Measurements from ENCODE around the gene CITED2. TPM values are rescaled to one million over a fixed set of nuclear protein-coding genes. Genes with fewer than 3 reads are reported as not detected.

CITED2 gene
- total RNA-seq, 1 experiment from 2014 or later, result 46.1 TPM

- intact Hi-C loops (cut with micrococcal nuclease), result no loop called here
- POLR2A ChIA-PET, result no interaction called here
These were observed 24.9 kb downstream of the CITED2 start for GRCh38 chr6:139349464-139350020.

More at GRCh38 chr6:139349464-139350020, 24.9 kb downstream of the CITED2 start:
- Histone ChIP-seq H3K9me2 (ENCODE audit: insufficient read depth) (no peaks in the 10 kb centered on the region), H2AFZ (ENCODE audit: low read depth, low read length, poor library complexity, severe bottlenecking) (no peak overlapping the region), H3K79me2 (ENCODE audit: insufficient read depth, low read length) (no peaks in the 10 kb centered on the region), H3K9ac (ENCODE audit: low read length) (no peak overlapping the region), H3K4me2 (ENCODE audit: low read length) (no peak overlapping the region), H4K20me1 (ENCODE audit: insufficient read depth) (no peaks in the 10 kb centered on the region), H3K4me1 (ENCODE audit: control insufficient read depth in 1 of 2, insufficient read depth in 2 of 2, low read length in 2 of 2) (no peaks in the 10 kb centered on the region), H3K9me3 (ENCODE audit: control insufficient read depth in 1 of 2, insufficient read depth in 1 of 2, low read depth in 1 of 2, low read length in 2 of 2) (no peaks in the 10 kb centered on the region), H3K4me3 (replicated peaks in 1 of 2; ENCODE audit: low read depth in 1 of 2, low read length in 2 of 2) (no peak overlapping the region), H3K36me3 (ENCODE audit: control insufficient read depth in 1 of 2, insufficient read depth in 2 of 2, low read length in 2 of 2) (no peaks in the 10 kb centered on the region), H3K27ac (ENCODE audit: low read depth, low read length) (no peak overlapping the region), H3K27me3 (ENCODE audit: insufficient read depth, low read length) (no peaks in the 10 kb centered on the region)
- ATAC-seq (no peak), DNase-seq (ENCODE audit: low read depth, low spot score) (no peak)
- BruUV-seq (replicated peaks), result no TSS peak
- RAD21 ChIA-PET (ENCODE audit: low non-redundant PET in 1 of 2, low total read pairs in 2 of 2, uncharacterized antibody in 2 of 2, unreplicated experiment in 2 of 2), result interaction anchor here in 1 of 2 experiments (0.6 kb wide), 1 partner anchor 41 kb away, joined by 5 read pairs; no protein-coding TSS in a partner anchor
- no peak for TF ChIP-seq POLR2A (IDR thresholded peaks at IDR 0.05; ENCODE audit: borderline replicate concordance, extremely low read depth, insufficient read depth, insufficient read length)
- no peak for TF ChIP-seq ELF1 (IDR thresholded peaks at IDR 0.05; ENCODE audit: borderline replicate concordance, low read depth)
- no peak for TF ChIP-seq REST (IDR thresholded peaks at IDR 0.05; ENCODE audit: low read depth)
- no peak for TF ChIP-seq ATF3 (IDR thresholded peaks at IDR 0.05)
- TF ChIP-seq SP1 (IDR thresholded peaks at IDR 0.05; ENCODE audit: low read depth), result no peak
- no peak for TF ChIP-seq SIN3A (IDR thresholded peaks at IDR 0.05; ENCODE audit: low read depth)
- TF ChIP-seq CBX3 (IDR thresholded peaks at IDR 0.05; ENCODE audit: low read depth), result no peak
- TF ChIP-seq CEBPB (IDR thresholded peaks at IDR 0.05; ENCODE audit: low read depth), result no peak
- TF ChIP-seq CTCF (IDR thresholded peaks at IDR 0.05 in 2 of 3, conservative IDR thresholded peaks at IDR 0.05 in 1 of 3; ENCODE audit: borderline replicate concordance in 1 of 3, insufficient read depth in 1 of 3, low read depth in 2 of 3, low read length in 2 of 3), result no peak
- TF ChIP-seq YY1 (IDR thresholded peaks at IDR 0.05; ENCODE audit: extremely low read depth, insufficient replicate concordance, low read depth, low read length), result no peak
- TF ChIP-seq MAX (IDR thresholded peaks at IDR 0.05), result no peak
- no peak for TF ChIP-seq ZBTB33 (IDR thresholded peaks at IDR 0.05; ENCODE audit: extremely low read depth, insufficient replicate concordance, low read length)
- TF ChIP-seq FOSL1 (IDR thresholded peaks at IDR 0.05; ENCODE audit: low read depth), result no peak
- TF ChIP-seq EZH2phosphoT487 (IDR thresholded peaks at IDR 0.05; ENCODE audit: borderline replicate concordance), result no peak
- TF ChIP-seq ZFX (IDR thresholded peaks at IDR 0.05), result no peak
- no peak for TF ChIP-seq ZNF274 (IDR thresholded peaks at IDR 0.05; ENCODE audit: low read depth, low read length)
- TF ChIP-seq EGR1 (IDR thresholded peaks at IDR 0.05; ENCODE audit: low read depth), result no peak
- no peak for TF ChIP-seq RAD21 (IDR thresholded peaks at IDR 0.05; ENCODE audit: low read depth)
- no peak for TF ChIP-seq EZH2 (IDR thresholded peaks at IDR 0.05)
- no peak for TF ChIP-seq POLR2AphosphoS5 (IDR thresholded peaks at IDR 0.05; ENCODE audit: low read depth, low read length)
- CTCF ChIA-PET, result no interaction called here

Measured in HCT116 (cell line).